HepG2 (cell line): Measurements from ENCODE around the gene GCLC. TPM values are rescaled to one million over a fixed set of nuclear protein-coding genes. Genes with fewer than 3 reads are reported as not detected.

Source experiments
- ATAC-seq: fragments of 200-7000 bp; cut with Tn5 transposase; 3 replicates; pipeline ENCODE4 v1.9.1; 2020; ENCODE audit warnings: mild to moderate bottlenecking, moderate library complexity
- BruUV-seq: library from RNA; stranded (reverse); fragments of 400-500 nt; replicated peaks from 2 replicates; lab custom pipeline; 2021; lab: Mats Ljungman, UMichigan
- CTCF ChIA-PET: fragments of 300-600 bp; formaldehyde crosslinking; extraction: SDS; loops from one replicate; lab custom pipeline; 2021; ENCODE audit warnings: low total read pairs, inconsistent platforms, low intra/inter-chr PET ratio; lab: Yijun Ruan, JAX
- POLR2A ChIA-PET: fragments of 350-600 bp; sonication (Branson Sonifier 250); formaldehyde crosslinking; loops from one replicate; lab custom pipeline; 2020; ENCODE audit warnings: antibody characterized with exemption, inconsistent platforms; lab: Yijun Ruan, JAX
- DNase-seq: peaks from one replicate; pipeline ENCODE4 v3.0.0-alpha.2; 2015; ENCODE audit warnings: low spot score
- FAIRE-seq: peaks from 3 replicates; lab custom pipeline; 2011; peaks lifted over from hg19 to GRCh38; lab: Jason Lieb, UNC
- H2AFZ ChIP-seq: one replicate; pipeline ENCODE4 v1.6.1; 2011; ENCODE audit warnings: low read length, inconsistent platforms
- H3K27ac ChIP-seq: fragments of 300-600 bp; 3 replicates; pipeline ENCODE4 v1.8.0; 2011; ENCODE audit warnings: mixed run types, mild to moderate bottlenecking, mixed read lengths, low read length, inconsistent platforms; ENCODE audit not compliant: insufficient read depth; ENCODE audit errors: extremely low read length
- H3K27me3 ChIP-seq, 2 experiments: fragments of 200-600 bp in 1 of 2; 2 replicates in 1 of 2; 3 replicates in 1 of 2; pipeline versions ENCODE4 v1.6.0 to v1.8.0; 2011; ENCODE audit warnings: low read length in 2 of 2, mild to moderate bottlenecking in 2 of 2, moderate library complexity in 2 of 2, inconsistent platforms in 1 of 2; ENCODE audit not compliant: insufficient read depth in 2 of 2, control insufficient read depth in 1 of 2
- H3K36me3 ChIP-seq, 2 experiments: fragments of 200-600 bp in 1 of 2; replicated peaks in 1 of 2; 2 replicates in 1 of 2; 3 replicates in 1 of 2; pipeline versions ENCODE4 v1.5.1 to v1.8.0; 2011; ENCODE audit warnings: low read length in 2 of 2, inconsistent platforms in 1 of 2; ENCODE audit not compliant: insufficient read depth in 2 of 2, control insufficient read depth in 1 of 2
- H3K4me1 ChIP-seq: 2 replicates; pipeline ENCODE4 v1.5.1; 2012; ENCODE audit warnings: low read length, inconsistent platforms; ENCODE audit not compliant: insufficient read depth
- H3K4me2 ChIP-seq: 2 replicates; pipeline ENCODE4 v1.6.0; 2011; ENCODE audit warnings: low read depth, low read length, inconsistent platforms
- H3K4me3 ChIP-seq, 3 experiments: fragments of 200-600 bp in 1 of 3; sonication (generic), shearing (Covaris generic) in 1 of 3; replicated peaks in 1 of 3; 2 replicates each; pipeline ENCODE4 v1.5.1; 2011 to 2016; ENCODE audit warnings: low read length in 3 of 3, inconsistent platforms in 2 of 3, low read depth in 2 of 3, mild to moderate bottlenecking in 2 of 3, control low read depth in 1 of 3, mixed read lengths in 1 of 3; ENCODE audit not compliant: insufficient read depth in 1 of 3
- H3K79me2 ChIP-seq: one replicate; pipeline ENCODE4 v1.6.1; 2011; ENCODE audit warnings: low read length, inconsistent platforms; ENCODE audit not compliant: insufficient read depth
- H3K9ac ChIP-seq: 2 replicates; pipeline ENCODE4 v1.6.0; 2011; ENCODE audit warnings: mild to moderate bottlenecking, low read depth, low read length, inconsistent platforms; ENCODE audit not compliant: insufficient read depth
- H3K9me3 ChIP-seq: 2 replicates; pipeline ENCODE4 v1.5.1; 2012; ENCODE audit warnings: mild to moderate bottlenecking, low read length
- H4K20me1 ChIP-seq: 2 replicates; pipeline ENCODE4 v1.6.0; 2011; ENCODE audit warnings: inconsistent platforms, mild to moderate bottlenecking, low read length, moderate library complexity; ENCODE audit not compliant: insufficient read depth
- BCL3 ChIP-seq: sonication (generic); formaldehyde crosslinking; IDR thresholded peaks from 2 replicates; pipeline ENCODE4 v1.5.1; 2020; ENCODE audit warnings: mild to moderate bottlenecking, missing genetic modification reagents, moderate library complexity
- MXD3 ChIP-seq: IDR thresholded peaks from 2 replicates; pipeline ENCODE4 v1.6.1; 2016; ENCODE audit warnings: mild to moderate bottlenecking, missing biosample characterization, missing genetic modification reagents
- RFXANK ChIP-seq: IDR thresholded peaks from 2 replicates; pipeline ENCODE4 v1.6.1; 2016
- THAP7 ChIP-seq: sonication (generic); formaldehyde crosslinking; IDR thresholded peaks from 2 replicates; pipeline ENCODE4 v1.8.1; 2023; ENCODE audit warnings: mild to moderate bottlenecking, missing genetic modification reagents
- ZBTB14 ChIP-seq: sonication (generic); formaldehyde crosslinking; IDR thresholded peaks from 2 replicates; pipeline ENCODE4 v1.4.0; 2020; ENCODE audit warnings: missing genetic modification reagents
- ZBTB40 ChIP-seq, 2 experiments: fragments of 450-650 bp in 1 of 2; sonication (generic) in 1 of 2; formaldehyde crosslinking in 1 of 2; IDR thresholded peaks; 2 replicates each; pipeline versions ENCODE4 v1.6.1 to v1.8.0; 2016 to 2022; ENCODE audit warnings: antibody characterized with exemption in 1 of 2, mild to moderate bottlenecking in 1 of 2, missing genetic modification reagents in 1 of 2
- ZNF253 ChIP-seq: sonication (generic); formaldehyde crosslinking; IDR thresholded peaks from 2 replicates; pipeline ENCODE4 v1.8.0; 2022; ENCODE audit warnings: mild to moderate bottlenecking, missing genetic modification reagents, borderline replicate concordance
- ZNF879 ChIP-seq: sonication (generic); formaldehyde crosslinking; IDR thresholded peaks from 2 replicates; pipeline ENCODE4 v1.8.1; 2023; ENCODE audit warnings: missing genetic modification reagents
- WGBS: methylation state at CpG from one replicate; pipeline ENCODE4 v1.1.6; 2017; ENCODE audit warnings: low lambda C conversion rate; 5-methylcytosine and 5-hydroxymethylcytosine counted together
- in situ Hi-C: cut with HindIII; loops from 2 replicates; pipeline ENCODE4 v1.10.0; 2017; ENCODE audit warnings: low pct_unique_long_range_greater_than_20kb; ENCODE audit not compliant: extremely low pct_ligation_motif_present
- intact Hi-C: fragments of 100-400 bp; cut with micrococcal nuclease; formaldehyde crosslinking; loops from one replicate; pipeline ENCODE4 v1.10.0; 2022; ENCODE audit not compliant: unreplicated experiment
- polyA plus RNA-seq, 8 experiments: library from polyadenylated mRNA; depleted of rRNA in 3 of 8; stranded (reverse) in 7 of 8; unstranded in 1 of 8; fragments of >200 nt; fragmentation: Illumina TruSeq in 4 of 8; extraction: Trizol in 4 of 8; gene quantifications; 2 replicates each; pipeline versions ENCODE4 v1.2.1 to v1.2.3, GENCODE V29; 2011 to 2016; ENCODE audit warnings: low read depth in 4 of 8, missing spikeins in 1 of 8, mixed read lengths in 1 of 8; ENCODE audit not compliant: insufficient read depth in 1 of 8
- total RNA-seq, 5 experiments: library from RNA; depleted of rRNA; stranded (reverse); fragments of >200 nt; fragmentation: Illumina TruSeq; extraction: Trizol; gene quantifications; 2 replicates each; pipeline ENCODE4 v1.2.3, GENCODE V29; 2016; ENCODE audit warnings: low read depth in 1 of 5

The GCLC gene
- total and polyA plus RNA-seq, 2 of the 13 experiments (the other 11 are each of a cell fraction or from before 2014, with no cell fraction given) = 35.3 to 84.6 TPM

DNA sequence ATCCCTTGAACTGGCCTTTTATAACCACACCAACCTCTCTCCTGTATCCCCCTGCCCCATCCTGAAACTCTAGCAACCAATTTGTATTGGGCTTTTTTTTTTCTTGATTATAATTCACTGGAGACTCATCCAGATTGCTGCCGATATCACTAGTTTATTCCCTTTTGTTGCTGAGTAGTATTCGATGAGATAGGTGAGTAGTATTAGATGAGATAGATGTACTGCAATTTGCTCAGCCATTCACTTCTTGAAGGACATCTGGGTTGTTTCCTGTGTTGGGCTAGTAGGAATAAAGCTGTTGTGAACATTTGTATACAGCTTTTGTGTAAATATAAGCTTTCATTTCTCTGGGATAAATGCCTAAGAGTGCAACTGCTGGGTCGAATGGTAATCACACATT is 58.2 kb downstream of the GCLC start:
- in situ Hi-C loops (no loop called here), intact Hi-C loops (loop anchor here (10.0 kb wide), 1 partner anchor 492 kb away; the partner anchor contains the start of gene GSTA4)
- no peaks in the 10 kb centered on the region; a peak in 1 of 5 replicates for H3K27me3 ChIP-seq
- POLR2A ChIA-PET = no interaction called here
- 10% methylated on average over 3 of the region's 3 CpGs for WGBS
- DNase-seq (no peak), ATAC-seq (no peak), FAIRE-seq (no peak)
- no peaks in the 10 kb centered on the region for H4K20me1 ChIP-seq
- no TSS peak for BruUV-seq
- H3K4me3 ChIP-seq = no peak overlapping the region
- H3K36me3 ChIP-seq = no peaks in the 10 kb centered on the region
- CTCF ChIA-PET = interaction anchor here (5.6 kb wide), 1 partner anchor 315 kb away, joined by 179 read pairs; no protein-coding TSS in a partner anchor
- H3K79me2 ChIP-seq = no peaks in the 10 kb centered on the region
- H3K9me3 ChIP-seq = no peaks in the 10 kb centered on the region
- no peak overlapping the region for H2AFZ ChIP-seq
- no peak overlapping the region for H3K9ac ChIP-seq
- no peak overlapping the region for H3K4me2 ChIP-seq
- H3K4me1 ChIP-seq = peaks cover 17% of the 10 kb centered on the region
- H3K27ac ChIP-seq = no peak overlapping the region
- TF ChIP-seq ZNF879 (CRISPR knock-in tag) (no peak), ZBTB40 (IDR thresholded peaks at IDR 0.05) (no peak), ZBTB40 (CRISPR knock-in tag; IDR thresholded peaks at IDR 0.05) (no peak), BCL3 (CRISPR knock-in tag) (no peak), ZBTB14 (CRISPR knock-in tag) (no peak), ZNF253 (CRISPR knock-in tag) (no peak), MXD3 (CRISPR knock-in tag) (no peak), RFXANK (CRISPR knock-in tag) (no peak), THAP7 (no peak)
